Stimulated activated naive CD4-positive, alpha-beta T cell (primary cell): ENCODE data around the gene PLS1.

Experiments used
- DNase-seq, 6 experiments: peaks; one replicate each; lab custom pipeline; 2025; lab: John Stamatoyannopoulos, UW

The PLS1 gene

GRCh38 chr3:142641504-142641903 lies 45.3 kb downstream of the PLS1 start:
- no peak for DNase-seq

GRCh38 chr3:142642956-142643355 lies 46.8 kb downstream of the PLS1 start:
- no peak for DNase-seq

- no peak for DNase-seq
Observed at GRCh38 chr3:142644502-142644901, 48.3 kb downstream of the PLS1 start.

DNA sequence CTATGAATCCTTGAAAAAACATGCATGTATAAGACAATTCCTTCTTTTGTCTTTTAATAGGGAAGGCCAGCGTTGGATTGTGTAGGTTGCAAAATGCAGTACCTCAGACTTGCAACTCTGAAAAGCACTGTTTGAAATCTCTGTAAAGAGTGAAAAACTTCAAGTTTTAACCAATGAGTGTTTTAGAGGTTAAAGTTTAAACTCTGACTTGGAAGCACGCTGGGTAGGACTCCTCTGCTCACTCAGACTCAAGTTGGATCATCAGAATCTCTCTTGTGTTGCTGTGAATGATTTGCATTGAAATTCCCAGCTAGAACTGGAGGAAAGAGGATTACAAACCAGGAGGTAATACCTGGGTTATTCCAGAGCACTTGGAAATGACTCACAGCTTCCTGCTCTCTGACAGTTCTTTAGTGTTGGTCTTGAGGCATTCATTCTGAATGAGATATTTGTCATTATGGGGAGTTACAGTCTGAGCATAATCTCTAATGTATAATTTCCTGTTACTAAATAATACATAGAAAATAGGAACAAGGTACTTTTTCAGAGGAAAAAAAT lies 49.1 kb downstream of the PLS1 start:
- DNase-seq = no peak

- DNase-seq = no peak
Observed at GRCh38 chr3:142646020-142646785, 50.0 kb downstream of the PLS1 start.

GRCh38 chr3:142647856-142648255 lies 51.7 kb downstream of the PLS1 start:
- no peak for DNase-seq

GRCh38 chr3:142648950-142649349 lies 52.8 kb downstream of the PLS1 start:
- no peak for DNase-seq

DNA sequence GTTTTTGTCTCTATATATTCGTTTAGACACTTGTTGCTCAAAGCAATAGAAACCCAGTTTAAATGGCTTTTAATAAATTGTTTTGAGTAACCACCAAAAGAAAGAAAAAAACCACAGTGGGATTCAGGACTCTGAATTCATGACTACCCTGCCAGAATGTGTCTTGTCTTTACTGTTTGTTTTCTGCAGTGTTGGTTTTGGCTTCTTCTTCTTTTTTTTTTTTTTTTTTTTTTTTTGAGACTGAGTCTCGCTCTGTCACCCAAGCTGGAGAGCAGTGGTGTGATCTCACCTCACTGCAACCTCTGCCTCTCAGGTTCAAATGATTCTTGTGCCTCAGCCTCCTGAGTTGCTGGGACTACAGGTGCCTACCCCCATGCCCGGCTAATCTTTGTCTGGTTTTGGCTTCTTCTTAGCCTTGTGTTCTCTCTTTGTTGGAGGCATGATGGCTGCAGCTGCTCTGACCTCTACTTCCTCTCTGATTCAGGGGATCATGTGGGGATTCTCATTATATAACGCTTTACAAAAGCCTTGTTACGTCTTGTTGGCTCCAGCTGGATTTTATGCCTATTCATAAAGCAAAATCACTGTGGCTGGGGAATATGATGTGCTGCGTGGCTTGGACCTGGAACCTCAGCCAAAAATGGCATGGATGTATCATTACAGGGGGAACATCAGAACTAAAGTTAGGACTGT lies 54.0 kb downstream of the PLS1 start:
- no peak for DNase-seq

DNA sequence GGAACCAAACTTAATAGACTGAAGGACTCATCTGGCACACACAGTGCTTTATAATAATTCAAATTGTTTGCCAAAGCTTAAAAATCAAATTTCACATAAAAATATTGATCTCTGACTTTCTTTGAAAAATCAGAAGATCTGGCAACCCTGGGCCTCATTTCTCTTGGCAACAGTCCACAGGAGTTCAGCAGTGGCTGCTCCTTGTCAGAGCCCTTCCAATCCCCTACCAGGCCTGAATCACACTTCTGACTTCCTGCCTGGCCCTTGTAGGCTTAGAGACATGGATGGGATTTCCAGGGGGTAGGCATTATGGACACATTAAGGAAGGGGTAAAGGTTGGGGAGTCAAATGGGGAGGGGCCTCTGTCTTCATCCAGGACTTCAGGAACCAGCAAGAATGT lies 55.5 kb downstream of the PLS1 start:
- DNase-seq = no peak

DNA sequence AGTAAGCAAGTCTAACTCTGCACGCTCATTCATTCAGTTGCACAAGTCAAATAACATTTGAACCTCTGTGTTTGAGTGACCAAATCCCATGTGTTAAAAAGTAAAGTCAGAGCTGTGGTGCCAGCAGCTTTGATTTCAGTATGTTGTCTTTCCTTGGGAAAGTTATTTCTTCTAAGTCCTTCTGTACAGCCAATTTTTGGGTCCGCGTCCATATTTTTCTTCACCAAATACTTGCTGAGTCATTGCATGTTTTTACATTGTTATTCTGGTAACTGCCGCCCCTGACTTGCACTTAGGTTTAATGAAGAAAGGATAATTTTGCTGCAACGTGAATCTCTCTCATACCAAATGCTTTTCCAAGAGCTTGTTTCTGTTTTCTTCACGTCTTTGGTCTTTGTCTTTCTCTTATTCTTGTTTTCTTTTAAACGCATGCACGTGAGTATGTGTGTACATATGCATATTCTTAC lies 56.7 kb downstream of the PLS1 start:
- no peak for DNase-seq

DNA sequence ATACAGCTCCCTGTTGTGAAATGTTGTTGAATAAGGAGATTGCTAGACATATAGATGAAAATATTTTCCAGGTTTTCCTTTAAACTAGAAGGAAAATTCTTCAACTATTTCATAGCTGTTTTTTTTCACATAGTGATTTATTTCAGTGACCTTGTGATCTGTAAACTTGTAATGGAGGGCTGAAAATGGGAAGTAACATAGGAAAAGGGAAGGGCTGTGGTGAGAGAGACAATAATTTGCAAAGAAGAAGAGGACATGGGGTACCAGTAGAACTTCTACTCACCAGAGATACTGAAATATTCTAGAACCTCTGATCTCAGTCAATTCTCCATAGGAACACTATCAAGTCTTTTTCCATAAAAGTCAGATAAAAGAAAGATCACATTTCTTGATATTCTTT lies 60.4 kb downstream of the PLS1 start:
- DNase-seq = no peak

GRCh38 chr3:142657033-142657432 lies 60.8 kb downstream of the PLS1 start:
- DNase-seq = no peak

DNA sequence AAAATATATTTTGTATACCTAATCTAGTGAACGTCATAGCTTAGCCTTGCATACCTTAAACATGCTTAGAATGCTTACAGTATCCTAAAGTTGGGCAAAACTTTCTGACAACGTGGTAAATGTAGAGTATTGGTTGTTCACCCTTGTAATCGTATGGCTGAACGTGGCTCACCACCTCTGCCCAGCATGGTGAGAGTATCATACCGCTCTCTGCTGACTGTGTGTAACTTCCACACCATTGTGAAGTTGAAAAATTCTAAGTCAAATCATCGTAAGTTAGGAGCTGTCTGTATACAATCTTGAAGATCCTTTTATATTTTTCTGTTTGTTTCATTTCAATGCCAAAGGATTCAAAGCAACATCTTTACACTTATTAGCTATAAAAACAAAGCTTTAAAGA lies 64.2 kb downstream of the PLS1 start:
- DNase-seq = no peak

GRCh38 chr3:142660893-142661292 lies 64.7 kb downstream of the PLS1 start:
- no peak for DNase-seq

DNA sequence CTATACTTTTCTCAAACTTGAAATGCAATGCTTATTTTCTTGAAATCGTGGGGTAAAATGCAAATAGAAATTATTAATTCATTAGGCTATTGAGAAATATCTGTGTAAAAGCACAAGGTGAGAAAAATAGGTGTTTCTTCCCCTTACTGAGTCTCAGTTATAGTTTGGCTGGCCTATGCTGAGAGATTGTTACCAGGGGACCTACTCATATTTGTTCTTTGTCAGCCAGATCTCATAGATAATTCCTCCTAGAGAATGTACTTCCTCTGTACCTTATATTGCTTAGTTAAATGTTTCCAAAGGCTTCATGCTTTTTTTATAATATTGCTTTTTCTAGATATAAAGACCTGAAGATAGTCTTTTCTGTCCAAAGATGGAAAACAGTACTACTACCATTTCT lies 67.7 kb downstream of the PLS1 start:
- DNase-seq = no peak

DNA sequence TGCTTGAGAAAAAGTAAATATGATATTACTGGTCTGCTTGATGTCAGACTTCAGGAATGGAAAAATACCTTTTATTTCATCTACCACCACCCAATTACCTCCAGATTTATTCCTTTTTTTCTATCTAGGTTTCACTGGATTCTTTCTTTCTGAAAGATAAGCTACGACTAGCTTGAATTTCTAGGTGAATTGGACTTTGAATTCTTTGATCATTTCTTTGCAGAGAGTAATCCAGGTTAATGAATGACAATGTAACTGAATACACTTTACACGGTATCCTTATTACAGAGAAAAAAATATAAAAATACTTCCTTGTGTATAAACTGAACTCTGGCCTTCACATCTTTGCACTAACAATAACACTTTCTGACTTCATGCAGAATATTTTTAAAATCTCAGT lies 68.1 kb downstream of the PLS1 start:
- no peak for DNase-seq

- DNase-seq = no peak
Observed at GRCh38 chr3:142664819-142665218, 68.6 kb downstream of the PLS1 start.

DNA sequence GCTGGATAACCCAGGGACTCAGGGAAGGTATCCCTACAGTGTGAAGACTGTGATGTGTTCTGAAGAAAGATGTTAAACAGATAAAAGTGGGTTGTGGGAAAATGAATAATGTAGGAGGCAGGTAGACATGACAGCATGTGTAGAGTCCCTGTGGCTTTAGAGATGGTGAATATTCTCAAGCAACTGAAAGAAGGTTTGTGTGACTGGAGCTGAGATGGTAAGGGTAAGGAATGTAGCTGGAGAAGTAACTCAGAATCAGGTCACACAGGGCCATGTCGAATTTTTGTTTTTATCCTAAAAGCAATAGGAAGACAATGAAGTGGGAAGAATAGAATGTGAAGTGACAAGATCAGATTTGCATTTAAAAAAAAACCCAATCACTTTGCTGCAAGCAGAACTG lies 73.9 kb downstream of the PLS1 start:
- DNase-seq = no peak

DNA sequence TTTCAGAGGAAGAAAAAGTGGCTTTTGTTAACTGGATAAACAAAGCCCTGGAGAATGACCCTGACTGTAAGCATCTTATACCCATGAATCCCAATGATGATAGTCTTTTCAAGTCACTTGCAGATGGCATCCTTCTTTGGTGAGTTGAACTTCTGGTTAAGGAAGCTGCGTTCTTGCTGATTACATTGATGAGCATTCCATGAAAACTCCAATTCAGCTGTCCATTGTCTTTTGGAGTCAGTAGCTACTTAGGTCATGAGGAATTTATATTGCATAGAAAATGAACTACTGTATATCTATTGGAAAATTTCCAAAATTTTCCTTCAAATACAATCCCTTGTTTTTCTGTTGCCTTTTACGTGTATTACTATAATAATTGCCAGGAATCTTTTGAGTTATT lies 80.0 kb downstream of the PLS1 start:
- DNase-seq = no peak

DNA sequence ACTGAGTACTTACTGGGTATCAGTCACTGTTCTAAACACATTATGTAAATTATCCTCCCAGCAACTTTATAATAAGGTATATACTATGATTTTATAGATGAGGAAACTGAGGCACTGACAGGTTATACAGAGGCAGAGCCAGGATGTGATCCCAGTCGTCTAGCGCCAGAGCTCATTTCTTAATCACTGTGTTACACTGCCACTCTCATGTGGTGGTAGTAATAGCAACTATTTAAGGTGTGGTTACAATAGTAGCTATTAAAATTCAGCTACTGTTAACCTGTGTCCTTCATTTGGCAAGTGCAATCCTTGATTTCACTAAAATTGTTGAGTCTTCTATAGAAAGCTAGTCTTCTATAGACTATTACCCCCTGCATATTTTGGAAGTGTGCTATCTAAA lies 84.5 kb downstream of the PLS1 start:
- no peak for DNase-seq

- no peak for DNase-seq
Observed at GRCh38 chr3:142690613-142691012, 94.4 kb downstream of the PLS1 start.

GRCh38 chr3:142691527-142691926 lies 95.3 kb downstream of the PLS1 start:
- DNase-seq = no peak

DNA sequence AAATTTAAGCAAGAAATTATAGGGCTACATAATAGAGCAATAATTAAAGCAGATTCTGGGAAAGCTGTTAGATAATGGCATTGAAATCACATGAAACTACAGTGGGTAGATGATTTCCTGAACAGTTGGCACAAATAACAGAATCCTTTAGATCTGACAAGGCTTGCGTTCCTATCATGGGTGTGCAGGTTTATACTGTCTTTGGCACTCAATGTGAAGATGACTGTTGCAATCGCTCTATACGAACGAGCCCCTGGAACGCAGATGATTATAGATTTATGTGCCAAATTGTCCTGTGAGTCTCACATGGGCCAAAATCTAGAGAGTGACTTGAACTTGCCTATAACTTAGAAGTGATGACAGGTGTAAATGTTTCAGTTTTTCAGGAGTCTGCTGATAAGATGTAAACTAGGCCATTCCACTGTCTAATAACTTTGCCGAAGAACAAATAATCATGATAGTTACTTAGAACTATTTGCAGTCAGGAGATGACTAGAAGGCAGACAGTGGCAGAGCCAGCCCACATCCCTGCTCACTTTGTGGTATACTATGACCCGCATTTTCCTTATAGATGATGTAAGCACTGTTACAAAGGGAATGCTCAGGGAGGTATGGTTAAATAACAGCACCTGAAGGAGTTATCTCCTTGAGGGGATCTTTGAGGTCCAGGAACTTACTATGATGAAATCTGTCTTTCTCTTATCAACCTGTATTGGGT lies 97.1 kb downstream of the PLS1 start:
- DNase-seq = no peak
